Retinal pigment epithelial cell (primary cell): ENCODE measurements around the gene MYF6.

Source experiments
- DNase-seq: peaks from one replicate; pipeline ENCODE4 v3.0.0-alpha.2; 2010; ENCODE audit warnings: low read depth
- H3K4me3 ChIP-seq: 2 replicates; pipeline ENCODE4 v1.5.1; 2011; ENCODE audit warnings: mild to moderate bottlenecking, low read length, control low read depth, moderate library complexity
- CTCF ChIP-seq: conservative IDR thresholded peaks from 2 replicates; pipeline ENCODE4 v1.5.1; 2011; ENCODE audit warnings: low read depth, low read length, control low read depth, inconsistent platforms

The MYF6 gene

GRCh38 chr12:80704420-80704819, 3.0 kb upstream of the MYF6 start:
- no peak for DNase-seq
- no peak for TF ChIP-seq CTCF
- no peak overlapping the region for H3K4me3 ChIP-seq

GRCh38 chr12:80707830-80708258, 410 bp downstream of the MYF6 start:
- peak overlapping the region; percentile 40 for H3K4me3 ChIP-seq
- DNase-seq, result no peak
- no peak for TF ChIP-seq CTCF

- TF ChIP-seq CTCF, result no peak
- peak overlapping the region; percentile 40 for H3K4me3 ChIP-seq
- no peak for DNase-seq
These were observed 983 bp downstream of the MYF6 start for GRCh38 chr12:80708259-80708974.

GRCh38 chr12:80708975-80709328, 1.5 kb downstream of the MYF6 start:
- no peak for TF ChIP-seq CTCF
- H3K4me3 ChIP-seq, result peak overlapping the region; percentile 40
- DNase-seq, result no peak

GRCh38 chr12:80709811-80710726, 2.6 kb downstream of the MYF6 start:
- H3K4me3 ChIP-seq, result no peak overlapping the region
- no peak for DNase-seq
- peak; percentile 52 for TF ChIP-seq CTCF

- DNase-seq, result no peak
- H3K4me3 ChIP-seq, result no peak overlapping the region
- TF ChIP-seq CTCF, result no peak
These were observed 3.5 kb downstream of the MYF6 start for GRCh38 chr12:80710727-80711449.
